ENCODE data around the gene EPPIN.

GRCh38 chr20:45496166-45496565, 51.0 kb downstream of the EPPIN start:
- TF ChIP-seq CTCF (IDR thresholded peaks at IDR 0.05; ENCODE audit: extremely low read depth in 1 of 2, insufficient read depth in 1 of 2, low read depth in 1 of 2, low read length in 2 of 2) (no peak), POLR2A (IDR thresholded peaks at IDR 0.05; ENCODE audit: low read depth, low read length) (no peak), POLR2AphosphoS5 (IDR thresholded peaks at IDR 0.05; ENCODE audit: insufficient read depth, low read depth, low read length) (no peak), FOS (IDR thresholded peaks at IDR 0.05; ENCODE audit: borderline replicate concordance, insufficient read depth, low read length) (no peak), GATA2 (IDR thresholded peaks at IDR 0.05; ENCODE audit: insufficient read depth, insufficient read length, low read depth, low read length) (no peak)

Data from endothelial cell of umbilical vein (primary cell).